ENCODE data around the gene ARHGEF6.

DNA sequence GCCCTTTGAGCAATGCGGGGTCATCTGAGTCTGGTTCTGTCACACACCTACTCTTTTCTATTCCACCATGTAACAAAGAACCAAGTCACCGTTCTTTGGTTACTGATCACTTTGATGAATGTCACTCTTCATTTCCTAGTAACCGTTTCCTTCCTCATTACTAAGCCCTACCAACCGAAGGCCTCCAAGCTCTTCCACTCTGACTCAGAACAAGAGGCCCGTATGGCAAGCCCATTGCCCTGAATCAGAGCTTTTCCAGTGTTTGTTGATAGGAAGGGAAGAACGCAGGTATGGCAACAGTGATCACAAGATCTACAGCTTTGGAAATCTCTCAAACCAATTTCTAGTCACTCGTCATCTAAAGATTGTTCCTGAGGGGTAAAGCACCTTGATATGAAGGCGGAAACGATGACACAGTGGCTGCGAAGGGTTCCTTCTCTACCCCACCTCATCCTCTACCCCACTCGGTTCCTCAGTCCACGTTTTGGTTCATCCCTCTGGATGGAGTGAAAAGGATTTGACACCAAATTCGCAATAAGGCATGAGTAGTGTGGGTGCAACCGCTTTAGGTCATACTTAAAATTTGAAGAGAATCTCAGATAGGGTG, 160.7 kb downstream of the ARHGEF6 start:
- TF ChIP-seq, protein P1, sequence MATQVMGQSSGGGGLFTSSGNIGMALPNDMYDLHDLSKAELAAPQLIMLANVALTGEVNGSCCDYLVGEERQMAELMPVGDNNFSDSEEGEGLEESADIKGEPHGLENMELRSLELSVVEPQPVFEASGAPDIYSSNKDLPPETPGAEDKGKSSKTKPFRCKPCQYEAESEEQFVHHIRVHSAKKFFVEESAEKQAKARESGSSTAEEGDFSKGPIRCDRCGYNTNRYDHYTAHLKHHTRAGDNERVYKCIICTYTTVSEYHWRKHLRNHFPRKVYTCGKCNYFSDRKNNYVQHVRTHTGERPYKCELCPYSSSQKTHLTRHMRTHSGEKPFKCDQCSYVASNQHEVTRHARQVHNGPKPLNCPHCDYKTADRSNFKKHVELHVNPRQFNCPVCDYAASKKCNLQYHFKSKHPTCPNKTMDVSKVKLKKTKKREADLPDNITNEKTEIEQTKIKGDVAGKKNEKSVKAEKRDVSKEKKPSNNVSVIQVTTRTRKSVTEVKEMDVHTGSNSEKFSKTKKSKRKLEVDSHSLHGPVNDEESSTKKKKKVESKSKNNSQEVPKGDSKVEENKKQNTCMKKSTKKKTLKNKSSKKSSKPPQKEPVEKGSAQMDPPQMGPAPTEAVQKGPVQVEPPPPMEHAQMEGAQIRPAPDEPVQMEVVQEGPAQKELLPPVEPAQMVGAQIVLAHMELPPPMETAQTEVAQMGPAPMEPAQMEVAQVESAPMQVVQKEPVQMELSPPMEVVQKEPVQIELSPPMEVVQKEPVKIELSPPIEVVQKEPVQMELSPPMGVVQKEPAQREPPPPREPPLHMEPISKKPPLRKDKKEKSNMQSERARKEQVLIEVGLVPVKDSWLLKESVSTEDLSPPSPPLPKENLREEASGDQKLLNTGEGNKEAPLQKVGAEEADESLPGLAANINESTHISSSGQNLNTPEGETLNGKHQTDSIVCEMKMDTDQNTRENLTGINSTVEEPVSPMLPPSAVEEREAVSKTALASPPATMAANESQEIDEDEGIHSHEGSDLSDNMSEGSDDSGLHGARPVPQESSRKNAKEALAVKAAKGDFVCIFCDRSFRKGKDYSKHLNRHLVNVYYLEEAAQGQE (IDR thresholded peaks at IDR 0.05; ENCODE audit: insufficient read depth in 1 of 2, low read depth in 2 of 2, low read length in 2 of 2), result no peak
- no peak for TF ChIP-seq POLR2AphosphoS5 (IDR thresholded peaks at IDR 0.05; ENCODE audit: low read depth, low read length)
- no peak for TF ChIP-seq SIN3A (IDR thresholded peaks at IDR 0.05; ENCODE audit: borderline replicate concordance, insufficient read depth, low read length)
